HG03045 (cell line): ENCODE data around the gene XYLT1.
"Not testable (repeated sequence)": the region's sequence is repeated elsewhere in the genome, so short reads cannot be mapped to it uniquely, and the experiment has no call there.

Experiments used
- ATAC-seq: cut with Tn5 transposase; IDR thresholded peaks from one replicate; pipeline ENCODE4 v1.9.1; 2021; ENCODE audit warnings: mild to moderate bottlenecking, moderate library complexity; ENCODE audit not compliant: unreplicated experiment

Gene XYLT1

DNA sequence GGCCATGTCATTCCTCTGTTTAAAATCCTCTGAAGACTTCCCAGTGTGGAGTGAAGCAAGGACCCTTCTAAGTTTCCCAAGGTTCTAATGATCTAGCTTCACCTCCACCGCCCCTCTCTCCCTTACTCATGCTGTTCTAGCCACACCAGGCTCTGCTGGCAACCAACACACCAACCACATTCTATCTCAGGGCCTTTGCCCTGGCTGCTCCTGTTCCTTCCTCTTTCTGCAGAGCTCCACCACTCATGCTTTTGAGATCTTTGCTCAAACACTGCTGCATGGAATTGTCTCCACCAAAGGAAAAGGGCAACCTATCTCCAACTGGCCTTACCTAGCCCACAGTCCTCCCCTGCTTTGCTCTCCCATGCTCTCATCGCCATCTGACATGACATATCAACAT lies 128.7 kb downstream of the XYLT1 start:
- ATAC-seq: no peak

- no peak for ATAC-seq
Observed at GRCh38 chr16:17340804-17341203, 130.0 kb downstream of the XYLT1 start.

GRCh38 chr16:17339764-17340541 lies 130.8 kb downstream of the XYLT1 start:
- no peak for ATAC-seq

DNA sequence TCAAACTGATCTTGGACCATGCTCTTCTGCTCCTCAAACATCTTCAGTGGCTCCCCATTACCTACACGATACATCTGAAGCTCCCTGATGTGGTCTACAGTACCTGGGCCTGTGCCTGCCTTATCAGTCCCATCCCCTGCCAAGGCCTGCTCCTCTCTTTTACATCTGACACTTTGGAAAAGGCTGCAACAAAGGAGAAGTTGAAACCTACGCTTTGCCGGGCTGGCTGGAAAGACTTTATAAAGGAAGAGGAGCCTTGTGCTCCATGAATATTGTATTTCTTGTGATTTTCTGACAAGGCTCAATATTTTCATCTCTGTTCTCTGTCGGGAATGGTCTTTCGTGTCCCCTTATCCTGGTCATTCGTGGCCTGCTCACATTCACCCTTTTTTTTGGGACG lies 132.5 kb downstream of the XYLT1 start:
- no peak for ATAC-seq

DNA sequence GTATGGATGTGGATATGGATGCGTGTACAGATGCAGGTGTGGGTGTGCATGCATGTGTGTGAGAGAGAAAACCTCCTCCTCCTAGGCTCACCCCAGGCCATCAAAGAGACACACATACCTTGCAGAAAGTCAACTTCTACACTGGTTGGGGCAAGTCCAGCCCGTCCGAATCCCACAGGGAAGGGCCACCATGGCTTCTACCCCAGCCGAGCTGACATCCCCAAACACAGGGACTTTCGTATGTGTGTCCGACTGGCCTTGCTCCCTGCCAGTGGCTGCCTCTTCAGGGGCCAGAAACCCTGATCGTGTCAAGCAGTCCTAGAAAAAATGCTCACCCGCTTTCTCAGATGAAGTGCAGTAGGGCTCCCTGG lies 134.2 kb downstream of the XYLT1 start:
- no peak for ATAC-seq

- no peak for ATAC-seq
Observed at GRCh38 chr16:17335826-17336529, 134.8 kb downstream of the XYLT1 start.

- ATAC-seq: not testable (repeated sequence)
Observed at GRCh38 chr16:17335406-17335805, 135.4 kb downstream of the XYLT1 start.

GRCh38 chr16:17334096-17334495 lies 136.7 kb downstream of the XYLT1 start:
- no peak for ATAC-seq

DNA sequence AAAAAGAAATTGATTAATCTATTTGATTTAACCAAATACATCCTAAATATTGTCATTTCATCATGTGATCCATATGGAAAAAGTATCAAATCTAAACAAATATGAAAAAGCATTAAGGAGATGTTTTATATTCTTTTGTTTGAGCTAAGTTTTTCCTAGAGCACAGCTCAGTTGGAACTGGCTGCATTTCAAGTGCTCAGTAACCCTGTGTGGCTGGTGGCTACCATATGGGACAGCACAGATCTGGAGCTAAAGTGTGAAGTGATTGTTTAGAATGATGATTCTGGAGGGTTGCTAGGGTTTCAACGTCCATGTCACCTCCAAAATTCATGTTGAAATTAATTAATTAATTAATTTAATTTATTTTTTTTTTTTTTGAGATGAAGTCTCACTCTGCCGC lies 137.5 kb downstream of the XYLT1 start:
- no peak for ATAC-seq

GRCh38 chr16:17331991-17332390 lies 138.8 kb downstream of the XYLT1 start:
- ATAC-seq: no peak

- no peak for ATAC-seq
Observed at GRCh38 chr16:17331071-17331607, 139.6 kb downstream of the XYLT1 start.

DNA sequence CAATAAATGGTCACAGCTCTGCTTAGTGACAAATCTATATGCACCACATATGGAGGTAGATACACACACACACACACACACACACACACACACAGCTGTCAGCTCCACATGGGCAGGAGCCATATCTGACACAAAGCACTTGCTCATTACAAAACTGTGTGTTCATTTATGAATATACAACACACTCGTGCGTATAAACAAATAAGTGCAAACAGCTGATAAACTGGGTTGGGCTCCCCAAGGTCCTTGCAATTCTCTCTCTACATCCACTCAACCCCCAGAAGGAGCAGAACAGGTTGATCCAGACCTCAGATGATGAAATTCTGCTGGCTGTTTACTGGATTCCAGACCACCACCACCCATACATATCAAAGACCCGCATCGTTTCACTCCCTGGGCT lies 140.7 kb downstream of the XYLT1 start:
- no peak for ATAC-seq

- no peak for ATAC-seq
Observed at GRCh38 chr16:17329391-17329790, 141.4 kb downstream of the XYLT1 start.

DNA sequence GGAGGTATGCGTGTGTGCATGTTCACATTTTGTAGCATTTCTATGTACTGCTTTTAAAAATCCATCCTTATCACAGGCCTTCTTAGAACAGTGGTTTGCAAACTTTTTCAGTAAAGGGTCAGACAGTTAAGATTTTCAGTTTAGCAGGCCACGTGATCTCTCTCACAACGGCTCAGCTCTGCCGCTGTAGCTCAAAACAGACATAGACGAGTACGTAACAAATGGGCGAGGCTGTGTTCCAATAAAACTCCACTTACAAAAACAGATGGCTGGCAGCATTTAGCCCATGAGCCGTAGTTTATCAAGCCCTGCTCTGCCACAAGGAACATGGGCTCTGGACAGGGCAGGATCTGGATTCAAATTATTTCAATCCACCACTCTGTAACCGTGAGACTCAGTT lies 141.8 kb downstream of the XYLT1 start:
- no peak for ATAC-seq

- ATAC-seq: no peak
Observed at GRCh38 chr16:17327664-17328335, 143.0 kb downstream of the XYLT1 start.

DNA sequence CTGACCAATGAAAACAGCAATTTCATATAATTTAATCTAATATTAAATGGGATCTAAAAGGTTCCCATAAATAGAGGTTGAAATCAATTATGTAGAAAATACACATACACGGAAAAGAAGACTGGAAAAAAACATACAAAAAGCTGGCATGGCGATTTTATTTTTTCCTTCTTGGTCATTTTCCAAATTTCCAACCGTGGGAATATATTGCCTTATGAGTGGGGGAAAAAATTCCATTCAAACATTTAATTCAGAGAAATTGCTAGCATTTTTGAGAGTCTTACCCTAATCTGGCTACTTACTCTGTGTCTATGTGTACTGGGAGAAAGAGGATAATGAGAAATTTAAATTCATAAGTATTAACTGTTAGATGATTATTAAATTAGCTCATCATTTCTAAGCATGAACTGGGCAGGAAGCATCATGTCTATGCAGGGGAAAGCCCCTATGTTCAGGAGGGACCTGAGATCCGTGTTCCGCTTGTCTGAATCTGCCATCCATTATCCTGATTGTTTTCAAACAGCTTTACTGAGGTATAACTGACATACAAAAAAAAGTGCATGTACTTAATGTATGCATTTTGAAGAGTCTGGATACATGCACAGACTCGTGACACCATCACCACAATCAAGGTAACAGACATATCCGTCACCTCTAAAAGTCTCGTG lies 145.2 kb downstream of the XYLT1 start:
- no peak for ATAC-seq

DNA sequence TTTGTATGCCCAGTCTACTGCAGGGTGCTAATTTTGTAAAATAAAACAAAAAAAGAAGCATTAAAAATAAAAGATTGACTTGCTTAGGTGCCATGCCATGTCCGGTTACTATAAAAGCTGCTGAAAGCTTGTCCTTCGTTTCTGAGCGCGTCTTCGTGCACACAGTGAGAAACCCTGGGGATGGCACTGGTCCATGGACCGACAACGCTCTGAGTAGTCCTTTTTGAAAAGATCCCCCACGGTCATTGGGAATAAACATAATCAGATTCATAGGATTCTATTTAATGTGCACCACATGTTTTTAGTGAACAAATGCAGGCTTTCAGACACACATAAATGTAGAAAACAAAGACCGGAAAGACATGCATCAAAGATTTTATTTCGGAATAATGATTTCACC lies 146.3 kb downstream of the XYLT1 start:
- no peak for ATAC-seq

- no peak for ATAC-seq
Observed at GRCh38 chr16:17323171-17323570, 147.6 kb downstream of the XYLT1 start.

DNA sequence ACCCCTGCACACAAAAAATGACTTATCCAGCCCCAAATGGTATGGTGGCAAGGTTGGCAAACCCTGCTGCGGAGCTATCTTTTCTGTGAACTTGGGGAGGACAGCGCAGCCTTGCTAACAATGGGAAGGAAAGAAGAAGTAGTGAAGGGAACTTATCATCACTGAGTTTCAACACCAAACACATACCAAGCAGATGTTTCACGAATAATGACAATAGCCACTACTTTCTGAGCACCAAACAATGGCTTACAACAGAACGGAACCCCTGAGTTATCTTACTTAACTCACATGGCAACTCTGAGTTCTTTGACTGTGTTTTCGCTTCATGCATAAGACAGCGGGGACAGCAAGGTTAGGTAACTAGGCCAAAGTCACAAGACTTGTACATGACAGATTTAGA lies 148.9 kb downstream of the XYLT1 start:
- no peak for ATAC-seq

DNA sequence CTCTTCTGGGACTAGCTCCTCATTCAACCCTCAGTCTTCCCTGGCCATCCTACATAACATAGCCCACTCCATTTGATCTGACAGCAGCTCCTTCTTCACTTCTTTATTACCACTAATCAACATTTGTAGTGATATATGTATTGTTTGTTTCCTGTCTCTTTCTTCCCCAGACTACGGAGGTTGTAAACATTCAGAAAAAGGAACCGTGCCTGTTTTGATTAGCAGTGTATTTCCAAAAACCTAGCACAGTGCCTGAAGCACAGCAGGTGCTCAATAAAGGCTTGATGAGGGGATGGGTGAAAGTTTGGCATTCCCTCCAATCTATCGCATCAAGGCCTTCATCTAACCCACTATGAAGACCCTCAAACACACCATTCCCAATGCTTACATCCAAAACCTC lies 150.8 kb downstream of the XYLT1 start:
- ATAC-seq: no peak

GRCh38 chr16:17318238-17318637 lies 152.5 kb downstream of the XYLT1 start:
- no peak for ATAC-seq
